CD4-positive, CD25-positive, alpha-beta regulatory T cell (primary cell): ENCODE measurements around the gene PAX3. TPM values are rescaled to one million over a fixed set of nuclear protein-coding genes. Genes with fewer than 3 reads are reported as not detected.

Source experiments
- ATAC-seq, 2 donors: fragments of 150-1000 bp; cut with Tn5 transposase; one replicate each; pipeline ENCODE4 v1.10.0; 2021; ENCODE audit warnings: low read depth in 2 of 2, moderate number of reproducible peaks in 2 of 2, moderate library complexity in 1 of 2
- DNase-seq, 3 donors: peaks; one replicate each; pipeline versions ENCODE4 v3.0.0 to v3.0.0-alpha.2; 2012 to 2022; ENCODE audit warnings: mixed read lengths in 1 of 3
- H3K27ac ChIP-seq: one replicate; pipeline ENCODE4 v1.7.0; 2013; ENCODE audit warnings: mild to moderate bottlenecking, low read length; ENCODE audit not compliant: insufficient read depth, poor library complexity, severe bottlenecking
- H3K27me3 ChIP-seq: one replicate; pipeline ENCODE4 v1.7.0; 2013; ENCODE audit warnings: low read length; ENCODE audit not compliant: control insufficient read depth, insufficient read depth
- H3K36me3 ChIP-seq: one replicate; pipeline ENCODE4 v1.7.0; 2013; ENCODE audit warnings: mild to moderate bottlenecking, low read length, moderate library complexity; ENCODE audit not compliant: control insufficient read depth, insufficient read depth
- H3K4me1 ChIP-seq: 2 replicates; pipeline ENCODE4 v1.7.0; 2013; ENCODE audit warnings: mild to moderate bottlenecking, low read length; ENCODE audit not compliant: insufficient read depth, control insufficient read depth, poor library complexity, severe bottlenecking
- H3K4me3 ChIP-seq: one replicate; pipeline ENCODE4 v1.7.0; 2013; ENCODE audit warnings: low read depth, mild to moderate bottlenecking, low read length, moderate library complexity
- H3K9me3 ChIP-seq, 2 experiments: 1 replicate in 1 of 2; 2 replicates in 1 of 2; pipeline ENCODE4 v1.7.0; 2013; ENCODE audit warnings: low read length in 2 of 2, mild to moderate bottlenecking in 1 of 2, moderate library complexity in 1 of 2; ENCODE audit not compliant: control insufficient read depth in 2 of 2
- H3K27ac Mint-ChIP-seq, 3 donors: one replicate each; pipeline ENCODE4 v1.8.0; 2020 to 2022; ENCODE audit warnings: mild to moderate bottlenecking in 3 of 3, mixed read lengths in 3 of 3, moderate library complexity in 2 of 3
- H3K27me3 Mint-ChIP-seq: one replicate; pipeline ENCODE4 v1.8.0; 2022; ENCODE audit warnings: mild to moderate bottlenecking, mixed read lengths
- H3K36me3 Mint-ChIP-seq: one replicate; pipeline ENCODE4 v1.8.0; 2020; ENCODE audit warnings: mixed read lengths
- H3K4me1 Mint-ChIP-seq, 4 donors: one replicate each; pipeline ENCODE4 v1.8.0; 2020 to 2022; ENCODE audit warnings: mixed read lengths in 4 of 4, mild to moderate bottlenecking in 1 of 4
- H3K4me3 Mint-ChIP-seq, 4 donors: one replicate each; pipeline ENCODE4 v1.8.0; 2020 to 2022; ENCODE audit warnings: mild to moderate bottlenecking in 4 of 4, mixed read lengths in 4 of 4, moderate library complexity in 3 of 4
- H3K9me3 Mint-ChIP-seq, 7 donors: one replicate each; pipeline ENCODE4 v1.8.0; 2020 to 2022; ENCODE audit warnings: mixed read lengths in 7 of 7, mild to moderate bottlenecking in 3 of 7, moderate library complexity in 2 of 7
- polyA plus RNA-seq, 4 donors: library from polyadenylated mRNA; unstranded; fragments of 300-500 nt; fragmentation: Illumina TruSeq; gene quantifications; one replicate each; pipeline ENCODE4 v1.2.3, GENCODE V29; 2021
- total RNA-seq: library from RNA; stranded (reverse); gene quantifications from one replicate; pipeline ENCODE4 v1.2.3, GENCODE V29; 2022

The PAX3 gene
- total and polyA plus RNA-seq, 5 donors from 2014 or later = not detected

DNA sequence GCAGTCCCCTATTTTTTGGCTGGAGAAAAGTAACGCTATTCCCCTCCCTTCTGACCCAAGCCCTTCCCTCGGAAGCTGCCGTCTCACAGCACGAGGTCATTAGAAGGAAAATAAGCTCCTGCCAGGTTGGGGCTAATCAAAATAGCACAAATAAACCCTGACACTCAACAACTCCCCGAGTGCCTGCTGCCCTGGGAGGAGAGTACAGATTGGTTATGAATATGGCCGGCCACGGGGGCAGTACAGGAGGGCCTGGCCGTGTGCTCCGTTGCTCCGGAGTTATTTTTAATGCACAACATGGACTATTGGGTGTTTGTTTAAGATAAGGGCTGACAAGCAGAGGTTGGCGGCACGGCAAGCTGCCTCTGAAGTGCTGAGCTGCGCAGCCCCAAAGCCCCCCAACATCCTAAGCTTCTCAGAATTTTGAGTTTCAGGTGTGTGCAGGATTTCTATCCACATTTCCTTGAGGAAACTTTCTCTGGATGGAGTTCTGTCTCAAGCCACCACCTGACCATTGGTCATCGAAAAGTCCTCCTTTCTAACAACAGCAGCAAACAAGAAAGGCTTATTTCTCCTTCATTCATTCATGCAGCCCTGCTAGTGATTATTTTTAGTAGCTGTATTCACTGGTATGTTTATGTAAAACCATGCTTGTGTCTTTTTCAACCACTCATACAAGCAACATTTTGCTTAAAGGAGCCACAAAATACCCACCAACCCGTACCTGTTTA lies 58.7 kb downstream of the PAX3 start:
- Histone ChIP-seq H3K36me3 (no peaks in the 10 kb centered on the region), H3K27me3 (peaks cover 17% of the 10 kb centered on the region), H3K9me3 (no peaks in the 10 kb centered on the region), H3K4me3 (no peak overlapping the region), H3K27ac (no peak overlapping the region), H3K4me1 (no peaks in the 10 kb centered on the region)
- Mint-ChIP-seq H3K27ac (no peak overlapping the region), H3K4me1 (peaks cover 0 to 14% (median 0%) of the 10 kb centered on the region in 4 donors), H3K9me3 (peaks cover 0 to 6% (median 0%) of the 10 kb centered on the region in 7 donors), H3K4me3 (no peak overlapping the region), H3K36me3 (no peaks in the 10 kb centered on the region), H3K27me3 (peaks cover 43% of the 10 kb centered on the region)
- DNase-seq (no peak), ATAC-seq (no peak)

- Histone ChIP-seq H3K27ac (no peak overlapping the region), H3K9me3 (no peaks in the 10 kb centered on the region), H3K4me3 (no peak overlapping the region), H3K4me1 (no peaks in the 10 kb centered on the region), H3K36me3 (no peaks in the 10 kb centered on the region), H3K27me3 (peaks cover 17% of the 10 kb centered on the region)
- DNase-seq (no peak), ATAC-seq (no peak)
- Mint-ChIP-seq H3K27me3 (peaks cover 46% of the 10 kb centered on the region), H3K36me3 (no peaks in the 10 kb centered on the region), H3K27ac (no peak overlapping the region), H3K9me3 (peaks cover 0 to 6% (median 0%) of the 10 kb centered on the region in 7 donors), H3K4me1 (peaks cover 0 to 14% (median 0%) of the 10 kb centered on the region in 4 donors), H3K4me3 (no peak overlapping the region)
Measured at GRCh38 chr2:222239091-222239490, 59.7 kb downstream of the PAX3 start.

- peaks cover 0 to 14% (median 0%) of the 10 kb centered on the region in 4 donors for H3K4me1 Mint-ChIP-seq
- H3K27ac Mint-ChIP-seq = no peak overlapping the region
- Histone ChIP-seq H3K4me3 (no peak overlapping the region), H3K4me1 (no peaks in the 10 kb centered on the region), H3K27me3 (peaks cover 17% of the 10 kb centered on the region), H3K27ac (no peak overlapping the region), H3K9me3 (no peaks in the 10 kb centered on the region), H3K36me3 (no peaks in the 10 kb centered on the region)
- H3K36me3 Mint-ChIP-seq = no peaks in the 10 kb centered on the region
- peaks cover 0 to 4% (median 0%) of the 10 kb centered on the region in 7 donors for H3K9me3 Mint-ChIP-seq
- ATAC-seq (no peak), DNase-seq (no peak)
- peaks cover 46% of the 10 kb centered on the region for H3K27me3 Mint-ChIP-seq
- H3K4me3 Mint-ChIP-seq = no peak overlapping the region
Measured at GRCh38 chr2:222238072-222238471, 60.7 kb downstream of the PAX3 start.

- Histone ChIP-seq H3K27ac (no peak overlapping the region), H3K9me3 (no peaks in the 10 kb centered on the region), H3K4me3 (no peak overlapping the region), H3K4me1 (no peaks in the 10 kb centered on the region), H3K27me3 (no peaks in the 10 kb centered on the region), H3K36me3 (no peaks in the 10 kb centered on the region)
- Mint-ChIP-seq H3K27ac (no peak overlapping the region), H3K4me1 (no peaks in the 10 kb centered on the region), H3K27me3 (peaks cover 27% of the 10 kb centered on the region), H3K36me3 (no peaks in the 10 kb centered on the region), H3K4me3 (no peak overlapping the region), H3K9me3 (peaks cover 0 to 3% (median 0%) of the 10 kb centered on the region in 7 donors)
- ATAC-seq (no peak), DNase-seq (no peak)
Measured at GRCh38 chr2:222232839-222233238, 66.0 kb downstream of the PAX3 start.

- peaks cover 26% of the 10 kb centered on the region for H3K27me3 Mint-ChIP-seq
- H3K27ac Mint-ChIP-seq = no peak overlapping the region
- H3K9me3 Mint-ChIP-seq = peaks cover 0 to 3% (median 0%) of the 10 kb centered on the region in 7 donors
- H3K27ac ChIP-seq = no peak overlapping the region
- ATAC-seq = no peak
- no peaks in the 10 kb centered on the region for H3K4me1 Mint-ChIP-seq
- no peaks in the 10 kb centered on the region for H3K4me1 ChIP-seq
- DNase-seq = no peak
- H3K4me3 ChIP-seq = no peak overlapping the region
- H3K27me3 ChIP-seq = no peaks in the 10 kb centered on the region
- H3K4me3 Mint-ChIP-seq = no peak overlapping the region
- no peaks in the 10 kb centered on the region for H3K9me3 ChIP-seq
- H3K36me3 ChIP-seq = no peaks in the 10 kb centered on the region
- no peaks in the 10 kb centered on the region for H3K36me3 Mint-ChIP-seq
Measured at GRCh38 chr2:222232372-222232771, 66.4 kb downstream of the PAX3 start.

DNA sequence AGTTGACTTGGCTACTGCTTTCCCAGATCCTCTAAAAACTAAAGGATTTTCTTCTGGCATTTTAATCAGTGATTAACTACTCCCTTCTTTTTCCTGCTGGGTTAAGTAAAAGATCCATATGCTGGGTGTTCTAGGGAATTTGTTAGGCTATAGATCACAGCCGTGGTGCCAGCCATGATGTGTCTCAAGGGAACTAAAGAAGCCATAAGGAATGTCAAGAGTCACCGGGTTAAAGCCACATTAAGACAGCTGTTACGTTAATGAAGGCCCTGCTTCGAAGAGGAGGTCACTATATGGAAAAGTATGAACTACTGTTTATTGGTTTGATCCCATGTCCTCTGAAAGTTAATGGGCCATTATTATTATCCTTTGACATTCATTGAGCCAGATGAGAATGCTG lies 70.7 kb downstream of the PAX3 start:
- H3K9me3 ChIP-seq = no peaks in the 10 kb centered on the region
- H3K4me1 ChIP-seq = no peaks in the 10 kb centered on the region
- Mint-ChIP-seq H3K4me1 (no peaks in the 10 kb centered on the region), H3K9me3 (peaks cover 0 to 3% (median 0%) of the 10 kb centered on the region in 7 donors), H3K27me3 (peaks cover 13% of the 10 kb centered on the region), H3K4me3 (no peak overlapping the region), H3K36me3 (no peaks in the 10 kb centered on the region), H3K27ac (no peak overlapping the region)
- H3K27ac ChIP-seq = no peak overlapping the region
- H3K4me3 ChIP-seq = no peak overlapping the region
- H3K27me3 ChIP-seq = no peaks in the 10 kb centered on the region
- DNase-seq (no peak), ATAC-seq (no peak)
- no peaks in the 10 kb centered on the region for H3K36me3 ChIP-seq

GRCh38 chr2:222218786-222219185 lies 80.0 kb downstream of the PAX3 start:
- Histone ChIP-seq H3K9me3 (no peaks in the 10 kb centered on the region), H3K27me3 (no peaks in the 10 kb centered on the region), H3K4me1 (no peaks in the 10 kb centered on the region), H3K27ac (no peak overlapping the region), H3K4me3 (no peak overlapping the region), H3K36me3 (no peaks in the 10 kb centered on the region)
- Mint-ChIP-seq H3K4me1 (no peaks in the 10 kb centered on the region), H3K27me3 (peaks cover 8% of the 10 kb centered on the region), H3K4me3 (no peak overlapping the region), H3K36me3 (no peaks in the 10 kb centered on the region), H3K27ac (no peak overlapping the region), H3K9me3 (peaks cover 0 to 3% (median 0%) of the 10 kb centered on the region in 7 donors)
- DNase-seq = no peak
- ATAC-seq = no peak

DNA sequence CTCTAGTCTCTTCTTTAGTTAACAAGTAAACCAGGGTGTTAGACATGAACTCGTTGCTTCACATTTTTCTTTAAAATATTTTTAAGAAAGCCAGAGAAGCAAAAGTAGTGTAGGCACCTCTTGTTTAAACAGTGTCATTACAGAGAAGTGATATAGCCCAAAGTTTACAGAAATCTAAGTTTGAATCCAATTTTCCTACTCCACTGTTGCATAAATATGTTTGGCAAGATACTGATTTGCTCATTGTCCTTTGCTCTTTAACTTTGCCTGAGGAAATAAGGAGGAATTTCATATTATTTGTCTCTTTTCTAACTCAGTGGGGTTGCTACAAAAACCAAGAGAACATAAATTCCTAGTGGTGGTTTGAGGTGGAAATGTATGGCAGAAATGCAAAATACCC lies 81.1 kb downstream of the PAX3 start:
- no peaks in the 10 kb centered on the region for H3K27me3 ChIP-seq
- no peaks in the 10 kb centered on the region for H3K36me3 ChIP-seq
- H3K27ac ChIP-seq = no peak overlapping the region
- H3K4me3 ChIP-seq = no peak overlapping the region
- ATAC-seq (no peak), DNase-seq (no peak)
- Mint-ChIP-seq H3K4me1 (no peaks in the 10 kb centered on the region), H3K4me3 (no peak overlapping the region), H3K27me3 (peaks cover 5% of the 10 kb centered on the region), H3K9me3 (peaks cover 0 to 3% (median 0%) of the 10 kb centered on the region in 7 donors), H3K27ac (no peak overlapping the region), H3K36me3 (no peaks in the 10 kb centered on the region)
- no peaks in the 10 kb centered on the region for H3K9me3 ChIP-seq
- H3K4me1 ChIP-seq = no peaks in the 10 kb centered on the region
